B cell (primary cell): ENCODE results near the gene SPATA20. TPM values are rescaled to one million over a fixed set of nuclear protein-coding genes. Genes with fewer than 3 reads are reported as not detected.
A peak's percentile ranks its signal among the peaks of the same experiment; 100 is the strongest.

ENCODE experiments used
- ATAC-seq: fragments of 200-7000 bp; cut with Tn5 transposase; one replicate; pipeline ENCODE4 v1.10.0; 2021; ENCODE audit warnings: low read depth, mild to moderate bottlenecking, moderate number of reproducible peaks, moderate library complexity
- CTCF ChIA-PET: fragments of 350-600 bp; sonication (Branson Sonifier 250); formaldehyde crosslinking; loops from one replicate; lab custom pipeline; 2021; ENCODE audit warnings: antibody characterized with exemption, inconsistent platforms; lab: Charles Lee
- POLR2A ChIA-PET: fragments of 350-600 bp; sonication (Branson Sonifier 250); formaldehyde crosslinking; loops from one replicate; lab custom pipeline; 2021; ENCODE audit warnings: antibody characterized with exemption; lab: Charles Lee
- DNase-seq: peaks from one replicate; pipeline ENCODE4 v3.0.0; 2013
- H2AFZ ChIP-seq: 2 replicates; pipeline ENCODE4 v1.6.1; 2012; ENCODE audit warnings: mild to moderate bottlenecking, low read depth, low read length; ENCODE audit not compliant: insufficient read depth, poor library complexity, severe bottlenecking
- H3K27ac ChIP-seq, 2 donors: 1 replicate in 1 of 2; 2 replicates in 1 of 2; pipeline ENCODE4 v1.5.1; 2012 to 2013; ENCODE audit warnings: low read length in 2 of 2, mild to moderate bottlenecking in 2 of 2, moderate library complexity in 1 of 2
- H3K27me3 ChIP-seq, 4 experiments: fragments of 200-600 bp in 1 of 4; sonication (generic) in 1 of 4; replicated peaks in 1 of 4; 1 replicate in 2 of 4; 2 replicates in 2 of 4; pipeline versions ENCODE4 v1.6.1 to v1.7.0; 2013 to 2016; ENCODE audit warnings: low read length in 3 of 4, mild to moderate bottlenecking in 2 of 4, mixed read lengths in 1 of 4, moderate library complexity in 1 of 4; ENCODE audit not compliant: insufficient read depth in 4 of 4, control insufficient read depth in 3 of 4; ENCODE audit errors: control extremely low read depth in 1 of 4
- H3K36me3 ChIP-seq, 2 experiments: replicated peaks in 1 of 2; 1 replicate in 1 of 2; 2 replicates in 1 of 2; pipeline versions ENCODE4 v1.6.1 to v1.7.1; 2013; ENCODE audit warnings: low read length in 1 of 2; ENCODE audit not compliant: insufficient read depth in 2 of 2, control insufficient read depth in 1 of 2; ENCODE audit errors: control extremely low read depth in 1 of 2, extremely low read depth in 1 of 2
- H3K4me1 ChIP-seq, 2 donors: fragments of 200-600 bp in 1 of 2; sonication (generic) in 1 of 2; 1 replicate in 1 of 2; 2 replicates in 1 of 2; pipeline versions ENCODE4 v1.5.1 to v1.6.1; 2013 to 2017; ENCODE audit warnings: low read length in 2 of 2; ENCODE audit not compliant: control insufficient read depth in 2 of 2, insufficient read depth in 2 of 2
- H3K4me2 ChIP-seq: replicated peaks from 2 replicates; pipeline ENCODE3; 2012; ENCODE audit warnings: mild to moderate bottlenecking, low read depth, low read length; ENCODE audit not compliant: poor library complexity, severe bottlenecking
- H3K4me3 ChIP-seq, 5 experiments: fragments of 200-600 bp in 1 of 5; sonication (generic) in 1 of 5; 1 replicate in 3 of 5; 2 replicates in 2 of 5; pipeline versions ENCODE4 v1.5.1 to v1.7.0; 2011 to 2016; ENCODE audit warnings: low read length in 4 of 5, mild to moderate bottlenecking in 4 of 5, low read depth in 2 of 5, control low read depth in 1 of 5, moderate library complexity in 1 of 5; ENCODE audit not compliant: insufficient read depth in 1 of 5; ENCODE audit errors: control extremely low read depth in 1 of 5, extremely low read depth in 1 of 5
- H3K79me2 ChIP-seq: fragments of 200-600 bp; sonication (generic); one replicate; pipeline ENCODE4 v1.6.0; 2016; ENCODE audit warnings: low read length; ENCODE audit not compliant: control insufficient read depth, insufficient read depth
- H3K9ac ChIP-seq: fragments of 200-600 bp; sonication (generic); 2 replicates; pipeline ENCODE4 v1.6.1; 2017; ENCODE audit warnings: mild to moderate bottlenecking, low read length, moderate library complexity
- H3K9me3 ChIP-seq, 3 donors: one replicate each; pipeline versions ENCODE4 v1.6.1 to v1.7.1; 2013; ENCODE audit warnings: low read length in 2 of 3; ENCODE audit not compliant: control insufficient read depth in 2 of 3, insufficient read depth in 1 of 3; ENCODE audit errors: control extremely low read depth in 1 of 3
- H4K20me1 ChIP-seq: 2 replicates; pipeline ENCODE4 v1.6.0; 2012; ENCODE audit warnings: mild to moderate bottlenecking, low read length; ENCODE audit not compliant: insufficient read depth, control insufficient read depth, poor library complexity, severe bottlenecking
- H3K27ac Mint-ChIP-seq: one replicate; pipeline ENCODE4 v1.8.0; 2021; ENCODE audit warnings: mixed read lengths
- H3K27me3 Mint-ChIP-seq: one replicate; pipeline ENCODE4 v1.8.0; 2021; ENCODE audit warnings: mixed read lengths
- H3K4me1 Mint-ChIP-seq: one replicate; pipeline ENCODE4 v1.8.0; 2021; ENCODE audit warnings: mixed read lengths
- H3K4me3 Mint-ChIP-seq: one replicate; pipeline ENCODE4 v1.8.0; 2021; ENCODE audit warnings: mixed read lengths
- H3K9me3 Mint-ChIP-seq: one replicate; pipeline ENCODE4 v1.8.0; 2022; ENCODE audit warnings: mixed read lengths; ENCODE audit not compliant: insufficient read depth
- EZH2 ChIP-seq: IDR thresholded peaks from 2 replicates; pipeline ENCODE4 v1.6.1; 2012; ENCODE audit warnings: borderline replicate concordance, low read depth, mild to moderate bottlenecking, moderate library complexity, low read length; ENCODE audit not compliant: insufficient read depth, poor library complexity, severe bottlenecking
- WGBS: methylation state at CpG from one replicate; pipeline ENCODE4 v1.1.5; 2013; ENCODE audit warnings: missing lambda C conversion rate; ENCODE audit not compliant: insufficient coverage; 5-methylcytosine and 5-hydroxymethylcytosine counted together
- intact Hi-C: fragments of 100-400 bp; cut with micrococcal nuclease; formaldehyde crosslinking; loops from one replicate; pipeline ENCODE4 v1.10.0; 2022
- polyA plus RNA-seq: library from polyadenylated mRNA; depleted of rRNA; stranded (reverse); fragments of >200 nt; gene quantifications from 2 replicates; pipeline ENCODE4 v1.2.3, GENCODE V29; 2012
- total RNA-seq, 2 donors: library from RNA; stranded (reverse); fragments of 120-200 nt in 1 of 2; gene quantifications; 1 replicate in 1 of 2; 2 replicates in 1 of 2; pipeline versions ENCODE4 v1.2.3 to v1.2.4, GENCODE V29; 2013 to 2022
- TF ChIP-seq, protein P1 (sequence below): fragments of 200-600 bp; IDR thresholded peaks from one replicate; pipeline ENCODE4 v1.8.0; 2022; ENCODE audit warnings: antibody characterized with exemption, mild to moderate bottlenecking

Gene SPATA20
- total and polyA plus RNA-seq, 2 donors (not counting 1 experiment from before 2014, with no cell fraction given): 61.7 to 68.5 TPM

DNA sequence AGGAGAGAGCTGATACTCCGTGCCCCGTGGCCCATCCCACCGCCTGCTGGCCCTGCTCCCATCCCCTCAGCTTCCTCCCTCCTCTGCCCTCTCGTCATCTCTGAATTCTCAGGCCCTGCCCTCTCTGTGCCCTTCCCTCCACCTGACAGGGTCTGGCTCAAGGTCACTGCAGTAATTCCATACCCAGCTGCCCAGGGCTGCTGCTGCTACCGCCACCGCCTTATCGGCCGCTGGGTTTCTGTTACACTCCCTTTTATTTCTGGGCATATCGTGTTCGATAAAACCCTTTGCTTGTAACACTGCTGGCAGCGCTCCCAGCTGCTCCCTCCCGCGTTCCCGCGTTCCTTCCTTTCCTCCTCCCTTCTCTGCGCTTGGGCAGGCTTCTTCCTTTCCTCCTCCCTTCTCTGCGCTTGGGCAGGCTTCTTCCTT lies 13.2 kb upstream of the SPATA20 start:
- no peaks in the 10 kb centered on the region for H3K9me3 Mint-ChIP-seq
- peaks cover 9% of the 10 kb centered on the region for H3K4me1 Mint-ChIP-seq
- Histone ChIP-seq H3K9ac (no peak overlapping the region), H3K4me1 (peaks cover 12 to 15% of the 10 kb centered on the region in 2 donors), H2AFZ (peak overlapping the region; percentile 16), H3K27ac (no peak overlapping the region), H3K27me3 (peaks cover 0 to 57% (median 28%) of the 10 kb centered on the region in 4 experiments), H3K79me2 (no peaks in the 10 kb centered on the region), H3K36me3 (no peaks in the 10 kb centered on the region), H3K4me3 (no peak overlapping the region), H3K4me2 (peak overlapping the region; percentile 33), H3K9me3 (peaks cover 0 to 4% (median 0%) of the 10 kb centered on the region in 3 donors), H4K20me1 (no peaks in the 10 kb centered on the region)
- WGBS: 6% methylated on average over 17 of the region's 17 CpGs
- ATAC-seq (no peak), DNase-seq (no peak)
- H3K27me3 Mint-ChIP-seq: peaks cover 68% of the 10 kb centered on the region
- no peak overlapping the region for H3K27ac Mint-ChIP-seq
- TF ChIP-seq EZH2: no peak
- TF ChIP-seq, protein P1, sequence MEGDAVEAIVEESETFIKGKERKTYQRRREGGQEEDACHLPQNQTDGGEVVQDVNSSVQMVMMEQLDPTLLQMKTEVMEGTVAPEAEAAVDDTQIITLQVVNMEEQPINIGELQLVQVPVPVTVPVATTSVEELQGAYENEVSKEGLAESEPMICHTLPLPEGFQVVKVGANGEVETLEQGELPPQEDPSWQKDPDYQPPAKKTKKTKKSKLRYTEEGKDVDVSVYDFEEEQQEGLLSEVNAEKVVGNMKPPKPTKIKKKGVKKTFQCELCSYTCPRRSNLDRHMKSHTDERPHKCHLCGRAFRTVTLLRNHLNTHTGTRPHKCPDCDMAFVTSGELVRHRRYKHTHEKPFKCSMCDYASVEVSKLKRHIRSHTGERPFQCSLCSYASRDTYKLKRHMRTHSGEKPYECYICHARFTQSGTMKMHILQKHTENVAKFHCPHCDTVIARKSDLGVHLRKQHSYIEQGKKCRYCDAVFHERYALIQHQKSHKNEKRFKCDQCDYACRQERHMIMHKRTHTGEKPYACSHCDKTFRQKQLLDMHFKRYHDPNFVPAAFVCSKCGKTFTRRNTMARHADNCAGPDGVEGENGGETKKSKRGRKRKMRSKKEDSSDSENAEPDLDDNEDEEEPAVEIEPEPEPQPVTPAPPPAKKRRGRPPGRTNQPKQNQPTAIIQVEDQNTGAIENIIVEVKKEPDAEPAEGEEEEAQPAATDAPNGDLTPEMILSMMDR: no peak
- intact Hi-C loops: no loop called here
- H3K4me3 Mint-ChIP-seq: no peak overlapping the region
- ChIA-PET CTCF (no interaction called here), POLR2A (no interaction called here)

DNA sequence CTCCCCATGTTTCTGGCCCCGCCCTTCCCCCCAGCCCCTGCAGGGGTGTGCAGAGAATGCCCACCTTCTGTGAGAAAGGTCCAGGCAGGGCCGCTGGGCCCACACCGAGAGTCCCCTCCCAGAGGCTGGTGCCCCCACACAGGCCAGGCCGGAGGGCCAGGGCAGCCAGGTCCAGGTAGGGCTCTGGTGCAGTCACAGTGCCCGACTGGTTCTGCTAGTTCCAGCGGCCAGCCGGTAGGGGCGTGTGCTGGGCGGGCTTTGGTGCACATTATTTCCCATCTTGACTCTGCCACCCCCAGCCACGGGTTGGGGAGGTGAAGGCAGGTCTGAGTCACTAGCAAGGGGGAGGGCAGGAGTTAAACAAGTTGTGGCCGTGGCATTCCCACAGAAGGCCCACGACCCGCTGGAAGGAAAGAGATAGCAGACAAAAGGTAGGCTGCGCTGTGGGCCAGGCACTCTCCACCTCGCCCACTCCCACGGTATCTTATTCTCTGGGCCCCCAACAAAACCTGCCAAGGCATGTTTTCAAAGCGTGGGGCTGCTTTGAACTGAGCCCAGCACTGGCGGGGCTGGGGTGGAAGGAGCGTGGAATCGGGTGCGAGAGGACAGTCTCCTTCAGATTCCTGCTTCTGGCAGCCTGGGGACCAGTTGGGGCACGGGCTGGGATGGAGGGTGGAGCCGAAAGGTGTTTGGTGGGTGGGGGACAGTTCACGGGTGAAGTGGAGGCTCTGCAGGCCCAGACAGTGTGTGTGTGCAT lies 12.6 kb upstream of the SPATA20 start:
- no peak overlapping the region for H3K9ac ChIP-seq
- H3K9me3 Mint-ChIP-seq: no peaks in the 10 kb centered on the region
- ChIA-PET POLR2A (no interaction called here), CTCF (no interaction called here)
- no peak overlapping the region for H3K27ac ChIP-seq
- ATAC-seq: peak; percentile 33
- no peak for DNase-seq
- 69% methylated on average over 21 of the region's 24 CpGs for WGBS
- TF ChIP-seq, protein P1: peak; percentile 30
- TF ChIP-seq EZH2: no peak
- H3K4me3 ChIP-seq: no peak overlapping the region
- H3K27me3 Mint-ChIP-seq: peaks cover 62% of the 10 kb centered on the region
- peaks cover 0 to 51% (median 24%) of the 10 kb centered on the region in 4 experiments for H3K27me3 ChIP-seq
- H3K4me2 ChIP-seq: no peak overlapping the region
- no peaks in the 10 kb centered on the region for H4K20me1 ChIP-seq
- no peaks in the 10 kb centered on the region for H3K36me3 ChIP-seq
- H3K4me3 Mint-ChIP-seq: no peak overlapping the region
- no peak overlapping the region for H3K27ac Mint-ChIP-seq
- H3K9me3 ChIP-seq: peaks cover 0 to 4% (median 0%) of the 10 kb centered on the region in 3 donors
- peaks cover 12 to 15% of the 10 kb centered on the region in 2 donors for H3K4me1 ChIP-seq
- H2AFZ ChIP-seq: peak overlapping the region; percentile 16
- H3K79me2 ChIP-seq: no peaks in the 10 kb centered on the region
- intact Hi-C loops: no loop called here
- H3K4me1 Mint-ChIP-seq: peaks cover 9% of the 10 kb centered on the region
